HG02938 (cell line): ENCODE results near the gene ZNF576.
A peak's percentile ranks its signal among the peaks of the same experiment; 100 is the strongest.
"Not testable (repeated sequence)": the region's sequence is repeated elsewhere in the genome, so short reads cannot be mapped to it uniquely, and the experiment has no call there.

Source experiments
- ATAC-seq: cut with Tn5 transposase; IDR thresholded peaks from one replicate; pipeline ENCODE4 v1.9.1; 2021; ENCODE audit warnings: mild to moderate bottlenecking, moderate library complexity; ENCODE audit not compliant: unreplicated experiment

The ZNF576 gene, protein sequence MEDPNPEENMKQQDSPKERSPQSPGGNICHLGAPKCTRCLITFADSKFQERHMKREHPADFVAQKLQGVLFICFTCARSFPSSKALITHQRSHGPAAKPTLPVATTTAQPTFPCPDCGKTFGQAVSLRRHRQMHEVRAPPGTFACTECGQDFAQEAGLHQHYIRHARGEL

DNA sequence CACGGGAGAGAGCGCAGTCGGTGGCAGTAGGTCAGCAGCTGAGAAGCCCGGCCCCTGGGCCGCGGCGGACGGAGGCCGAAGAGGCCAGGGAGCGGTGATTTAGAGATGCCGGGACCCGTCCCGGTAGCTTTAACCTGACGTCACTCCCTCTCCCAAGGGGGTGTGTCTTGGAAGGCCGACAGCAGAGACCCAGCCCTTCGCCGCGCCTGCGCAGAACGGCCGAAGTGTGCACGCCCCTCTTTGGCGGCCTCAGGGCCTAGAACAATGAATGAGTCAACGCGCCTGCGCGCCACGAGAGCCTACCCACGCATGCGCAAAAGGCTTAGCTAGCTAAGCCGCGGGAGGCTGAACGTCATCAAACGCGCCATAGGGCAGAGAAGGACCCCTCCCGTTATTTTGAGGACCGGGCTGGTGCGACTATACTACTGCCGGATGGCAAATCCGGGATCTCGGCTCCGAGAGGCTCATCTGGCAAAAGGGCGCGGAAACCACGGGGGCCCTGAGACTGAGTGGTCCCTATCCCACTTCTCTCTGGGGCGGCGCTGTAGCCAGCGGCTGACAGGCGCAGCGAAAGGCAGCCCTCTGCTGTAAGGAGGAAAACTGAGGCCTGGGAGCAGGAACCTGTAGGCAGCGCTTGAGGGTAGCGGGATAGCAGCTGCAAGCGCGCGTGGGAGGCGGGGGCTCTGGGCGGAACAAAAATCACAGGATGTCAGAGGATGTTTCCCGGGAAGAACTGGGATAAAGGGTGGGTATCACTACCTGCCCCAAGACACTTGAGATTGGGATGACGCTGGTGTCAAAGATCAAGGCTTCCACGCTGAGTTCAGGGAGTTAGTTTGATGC is at the start of gene ZNF576, which contains the start of gene IRGQ:
Gene ZNF576 (plus strand): TSS at position 597 of the 843 bp plus-strand sequence. CDS start 514 bp downstream, outside the sequence.
Gene IRGQ (minus strand): TSS at position 136 of the 843 bp plus-strand sequence. CDS start 796 bp downstream, outside the sequence.
- ATAC-seq: peak; percentile 84

DNA sequence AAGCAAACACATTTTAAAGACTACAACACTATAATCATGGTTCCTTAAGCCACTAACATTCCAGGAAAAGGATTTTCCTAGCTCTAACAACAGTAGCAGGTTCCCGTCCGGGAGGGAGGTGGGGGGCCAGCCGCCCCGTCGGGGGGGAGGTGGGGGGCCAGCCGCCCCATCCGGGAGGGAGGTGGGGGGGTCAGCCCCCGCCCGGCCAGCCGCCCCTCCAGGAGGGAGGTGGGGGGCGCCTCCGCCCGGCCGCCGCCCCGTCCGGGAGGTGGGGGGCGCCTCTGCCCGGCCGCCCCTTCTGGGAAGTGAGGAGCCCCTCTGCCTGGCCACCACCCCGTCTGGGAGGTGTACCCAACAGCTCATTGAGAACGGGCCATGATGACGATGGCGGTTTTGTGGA is 48.5 kb upstream of the ZNF576 start:
- ATAC-seq: not testable (repeated sequence)

DNA sequence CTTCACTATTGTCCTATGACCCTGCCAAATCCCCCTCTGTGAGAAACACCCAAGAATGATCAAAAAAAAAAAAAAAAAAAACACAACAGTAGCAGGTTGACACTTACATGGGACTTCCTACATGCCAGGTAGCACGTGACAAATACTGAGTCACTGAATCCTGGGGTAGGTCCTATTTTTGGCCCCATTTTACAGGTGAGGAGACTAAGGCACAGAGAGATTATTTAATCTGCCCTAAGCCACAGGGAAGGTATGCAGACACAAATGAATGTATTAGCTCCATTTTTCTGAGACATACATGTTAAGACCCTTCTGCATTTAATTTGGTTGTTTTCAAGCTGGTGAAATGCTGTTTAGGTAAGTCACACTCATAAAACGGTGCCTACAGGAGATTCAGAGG is 47.7 kb upstream of the ZNF576 start:
- no peak for ATAC-seq

DNA sequence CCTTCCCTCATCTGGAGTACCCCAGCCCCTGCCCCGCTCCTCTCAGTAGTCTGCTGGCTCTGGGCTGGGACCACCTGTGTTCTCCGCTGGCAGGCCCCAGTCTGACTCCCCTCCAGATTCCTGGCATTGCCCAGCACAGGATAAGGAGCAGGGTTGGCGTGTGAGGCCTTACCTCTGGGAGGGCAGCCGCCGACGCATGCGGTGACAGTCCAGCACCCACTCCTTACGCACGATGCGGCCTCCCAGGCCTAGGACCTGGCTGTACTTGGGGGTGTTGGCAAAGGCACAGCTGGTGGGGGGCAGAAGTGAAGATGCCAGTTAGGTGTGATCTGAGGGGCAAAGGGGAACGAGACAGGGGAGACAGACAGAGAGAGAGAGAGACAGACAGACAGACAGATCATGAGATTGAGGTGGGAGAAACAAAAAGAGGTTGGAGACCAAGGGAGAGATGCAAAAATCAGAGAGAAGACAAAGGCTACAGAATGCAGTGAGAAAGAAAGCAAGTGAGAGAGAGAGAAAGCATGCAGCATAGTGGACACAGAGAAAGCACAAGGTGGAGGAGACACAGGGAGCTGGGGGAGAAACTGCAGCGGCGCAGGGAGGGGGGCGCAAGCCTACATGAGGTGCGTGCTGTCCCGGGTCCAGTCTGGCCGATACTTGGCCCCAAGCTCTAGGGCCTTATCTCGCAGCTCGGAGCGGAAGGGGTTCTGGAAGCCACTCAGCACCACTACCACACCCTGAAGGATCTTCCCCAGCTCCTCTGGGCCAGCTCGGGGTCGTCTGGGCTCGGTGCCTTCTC is 44.8 kb upstream of the ZNF576 start:
- ATAC-seq: no peak

DNA sequence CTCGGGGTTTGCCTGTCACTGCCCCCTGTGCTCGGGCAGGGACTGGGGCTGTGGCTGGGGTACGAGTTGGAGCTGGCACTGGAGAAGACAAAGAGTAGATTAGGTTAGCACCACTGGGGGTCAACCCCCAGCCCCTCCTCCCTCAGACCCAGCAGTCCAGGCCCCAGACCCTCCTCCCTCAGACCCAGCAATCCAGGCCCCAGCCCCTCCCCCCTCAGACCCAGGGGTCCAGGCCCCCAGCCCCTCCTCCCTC is 44.3 kb upstream of the ZNF576 start:
- ATAC-seq: no peak

DNA sequence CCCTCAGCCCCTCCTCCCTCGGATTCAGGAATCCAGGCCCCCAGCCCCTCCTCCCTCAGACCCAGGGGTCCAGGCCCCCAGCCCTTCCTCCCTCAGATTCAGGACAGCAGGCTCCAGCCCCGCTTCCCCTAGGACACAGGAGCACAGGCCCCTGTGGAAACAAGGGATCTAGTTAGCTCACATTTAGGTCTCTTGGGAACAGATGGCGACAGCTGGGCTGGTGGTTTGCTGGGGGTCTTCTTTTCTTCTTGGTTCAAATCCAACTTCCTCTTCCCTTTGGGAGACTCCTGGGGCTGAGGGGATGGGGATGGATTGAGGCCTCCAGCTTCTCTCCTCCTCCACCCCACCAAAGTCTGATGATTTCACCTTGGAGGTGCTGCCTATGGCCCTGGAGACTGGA is 43.8 kb upstream of the ZNF576 start:
- no peak for ATAC-seq

DNA sequence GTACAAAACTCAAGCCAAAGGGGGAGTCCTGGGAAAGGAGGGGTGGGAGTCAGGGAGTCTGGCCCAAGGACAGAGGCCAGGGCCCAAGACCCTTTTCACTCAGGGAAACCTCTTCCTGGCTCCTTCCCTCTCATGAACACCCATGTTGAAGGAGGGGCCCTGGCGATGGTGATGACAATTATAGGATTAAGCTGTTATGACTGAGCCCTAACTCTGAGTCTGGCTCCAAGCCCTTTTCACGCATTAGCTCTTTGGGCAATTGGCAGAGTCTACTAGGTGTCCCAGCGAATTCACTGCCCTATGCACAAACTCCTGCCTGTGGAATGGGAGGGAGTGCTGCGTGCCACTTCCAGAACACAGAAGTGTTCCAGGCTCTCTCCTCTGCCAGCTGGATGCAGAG is 42.7 kb upstream of the ZNF576 start:
- no peak for ATAC-seq

DNA sequence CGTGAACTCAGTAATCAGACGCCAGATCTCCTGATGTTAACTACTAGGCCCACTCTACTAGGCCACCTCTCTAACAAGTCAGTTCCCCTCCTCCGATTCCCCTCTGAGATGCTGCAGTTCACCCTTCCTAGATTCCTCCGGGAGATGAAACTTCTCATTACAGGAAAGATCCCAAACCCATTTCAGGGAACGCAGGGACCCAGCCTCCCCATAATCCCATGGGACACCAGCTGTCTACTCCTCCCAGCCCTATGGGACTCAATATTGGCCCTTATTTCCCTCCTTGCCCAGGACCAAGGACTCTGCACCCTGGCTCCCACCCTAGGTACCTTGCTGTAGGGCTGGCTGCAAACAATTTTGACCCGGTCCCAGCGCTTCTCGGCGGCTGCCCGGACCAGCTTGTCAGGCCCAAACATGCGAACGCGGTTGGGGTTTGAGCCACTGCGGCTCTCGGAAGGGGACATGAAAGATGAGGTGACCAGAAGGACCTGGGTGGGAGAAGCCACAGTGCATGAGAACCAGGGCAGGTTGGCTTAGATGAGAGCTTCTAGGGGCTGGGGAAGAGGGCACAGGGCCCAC is 42.0 kb upstream of the ZNF576 start:
- ATAC-seq: no peak

DNA sequence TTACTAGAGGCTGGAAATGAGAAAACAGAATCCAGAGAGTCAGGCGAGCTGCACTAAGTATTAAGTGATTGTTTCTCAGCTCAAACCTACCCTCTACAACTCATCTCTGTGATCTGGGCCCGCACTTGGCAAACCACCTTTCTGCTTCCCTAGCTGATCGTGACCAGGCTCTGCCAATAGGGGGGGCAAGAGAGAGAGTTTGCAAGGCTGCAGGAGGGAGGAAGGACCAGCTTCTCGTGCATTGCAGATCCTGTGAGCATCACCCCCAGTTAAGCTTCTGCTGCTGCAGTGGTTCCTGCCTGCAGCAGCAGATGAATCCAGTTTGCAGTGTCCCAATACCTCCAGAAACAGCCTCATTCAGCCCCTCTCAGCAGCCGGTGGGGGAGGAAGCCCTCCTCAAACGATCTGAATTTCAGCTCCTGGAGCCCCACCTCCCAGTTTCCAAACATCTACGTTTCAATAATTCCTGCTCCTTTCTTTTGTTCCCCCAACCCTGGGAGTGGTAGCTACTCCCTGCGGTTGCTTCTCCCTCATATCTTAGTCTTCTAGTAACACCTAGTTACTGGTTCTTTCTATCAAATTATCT is 41.1 kb upstream of the ZNF576 start:
- ATAC-seq: no peak

DNA sequence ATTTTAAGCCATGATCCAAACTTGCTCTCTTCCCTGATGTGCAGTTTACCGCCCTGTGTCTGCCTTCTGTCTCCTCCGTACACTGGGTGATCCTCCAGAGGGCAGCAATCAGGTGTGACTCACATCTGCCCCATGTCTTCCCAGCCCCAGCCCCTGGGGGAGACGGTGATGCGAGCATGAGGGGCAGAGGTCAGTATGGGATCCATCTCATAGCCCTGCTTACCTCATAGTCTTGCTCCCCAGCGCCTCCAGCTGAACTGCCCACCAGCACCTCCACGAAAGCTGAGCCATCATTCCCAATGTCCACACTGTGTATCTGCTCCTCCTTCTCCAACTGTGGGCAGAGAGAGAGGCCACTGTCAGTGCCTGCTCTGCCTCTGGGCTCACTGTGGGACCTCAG is 35.7 kb upstream of the ZNF576 start:
- ATAC-seq: no peak

DNA sequence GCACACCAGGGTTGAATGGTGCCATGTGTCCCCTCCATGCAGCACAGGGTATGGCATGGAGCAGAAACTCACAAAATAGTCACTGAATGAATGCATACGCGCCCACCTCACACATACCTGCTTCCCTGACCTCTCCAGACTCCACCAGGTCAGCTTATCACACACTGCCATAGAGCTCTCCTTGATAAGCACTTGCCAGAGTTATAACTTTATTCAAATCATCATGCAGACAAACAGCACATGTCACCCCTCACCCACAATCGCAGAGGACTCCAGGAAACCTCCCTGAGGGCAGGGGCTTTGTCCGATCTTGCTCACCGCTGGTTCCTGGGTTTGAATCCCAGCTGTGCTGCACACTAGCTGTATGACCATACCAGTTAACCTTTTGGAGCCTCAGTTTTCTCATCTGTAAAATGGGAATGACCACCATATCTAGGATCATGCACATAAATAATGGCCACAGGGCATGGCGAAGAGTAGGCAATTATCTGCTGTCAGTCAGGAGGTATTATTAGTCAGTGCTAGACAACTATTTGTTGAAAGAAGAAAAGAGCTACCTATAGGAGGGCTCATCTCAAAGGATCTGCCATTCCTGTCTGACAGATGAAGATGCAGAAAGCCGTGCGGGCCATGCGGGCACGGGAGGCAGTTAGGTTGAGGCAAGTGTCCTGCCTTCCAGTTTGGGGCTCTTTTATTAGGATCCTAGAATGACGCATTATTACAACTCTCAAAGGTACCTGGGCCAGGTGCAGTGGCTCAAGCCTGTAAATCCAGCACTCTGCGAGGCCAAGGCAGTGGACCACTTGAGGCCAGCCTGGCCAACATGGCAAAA is 35.0 kb upstream of the ZNF576 start:
- ATAC-seq: no peak

DNA sequence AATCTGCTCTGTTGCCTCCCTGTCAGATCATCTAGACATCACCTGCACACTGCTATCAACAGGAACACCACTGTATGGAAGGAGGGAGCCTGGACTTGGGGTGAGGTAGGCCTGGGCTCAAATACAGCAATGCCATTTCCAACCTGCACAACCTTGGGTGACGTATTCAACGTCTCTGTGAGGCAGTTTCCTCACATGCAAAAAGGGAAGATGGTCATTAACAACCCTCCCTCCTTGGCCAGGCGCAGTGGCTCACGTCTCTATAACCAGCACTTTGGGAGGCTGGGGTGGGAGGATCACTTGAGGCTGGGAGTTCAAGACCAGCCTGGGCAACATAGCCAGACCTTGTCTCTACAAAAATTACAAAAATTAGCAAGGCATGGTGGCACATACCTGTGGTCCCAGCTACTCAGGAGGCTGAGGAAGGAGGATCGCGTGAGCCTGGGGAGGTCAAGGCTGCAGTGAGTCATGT is 34.1 kb upstream of the ZNF576 start:
- no peak for ATAC-seq

DNA sequence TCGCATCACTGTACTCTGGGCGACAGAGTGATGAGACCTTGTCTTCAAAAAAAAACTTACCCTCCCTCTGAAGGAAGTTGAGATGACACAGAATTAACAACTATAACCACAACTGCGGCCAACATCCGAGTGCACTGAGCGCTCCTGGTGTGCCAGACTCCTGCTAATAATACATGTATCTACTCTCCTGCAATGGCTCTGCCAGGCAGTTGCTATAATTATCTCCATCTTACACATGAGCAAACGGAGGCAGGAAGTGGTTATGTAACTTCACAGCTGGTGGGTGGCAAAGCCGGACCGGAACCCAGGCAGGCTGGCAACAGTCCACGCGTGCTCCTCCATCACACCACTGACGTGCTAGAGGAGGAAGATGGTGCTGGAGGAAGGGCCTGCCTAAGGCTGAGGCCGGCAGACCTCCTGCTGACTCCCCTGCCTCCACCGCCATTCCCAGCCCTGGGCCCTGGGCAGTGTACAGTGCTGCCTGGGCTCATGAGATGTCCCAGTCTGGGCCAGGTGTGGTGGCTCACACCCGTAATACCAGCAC is 33.6 kb upstream of the ZNF576 start:
- peak; percentile 78 for ATAC-seq

DNA sequence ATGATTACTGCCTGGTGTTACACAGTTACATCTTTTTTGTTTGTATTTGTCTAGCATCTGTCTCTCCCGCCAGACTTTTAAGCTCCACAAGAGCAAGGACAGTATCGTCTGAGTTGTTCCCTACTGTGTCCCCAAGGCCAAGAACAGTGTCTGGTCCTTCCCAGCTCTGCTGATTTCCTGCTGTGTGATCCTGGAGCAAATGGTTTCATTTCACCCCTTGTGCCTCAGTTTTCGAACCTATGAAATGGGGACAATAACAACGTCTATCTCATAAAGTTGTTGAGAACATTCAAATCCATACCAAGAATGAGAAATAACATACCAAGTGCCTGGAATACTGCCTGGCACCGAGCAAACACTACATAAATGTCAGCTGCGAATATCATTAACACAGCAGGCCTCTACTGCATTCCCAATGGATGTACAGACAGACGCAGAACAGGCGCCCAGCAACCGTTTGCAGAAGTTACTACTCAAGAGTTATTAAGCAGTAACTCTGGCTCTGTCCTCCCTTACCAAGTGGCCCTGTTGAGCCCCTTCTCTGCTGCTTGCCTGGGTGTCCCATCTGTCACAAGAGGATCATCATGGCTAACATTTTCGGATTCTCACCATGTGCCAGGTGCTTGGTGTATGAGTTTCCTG is 32.5 kb upstream of the ZNF576 start:
- ATAC-seq: no peak

DNA sequence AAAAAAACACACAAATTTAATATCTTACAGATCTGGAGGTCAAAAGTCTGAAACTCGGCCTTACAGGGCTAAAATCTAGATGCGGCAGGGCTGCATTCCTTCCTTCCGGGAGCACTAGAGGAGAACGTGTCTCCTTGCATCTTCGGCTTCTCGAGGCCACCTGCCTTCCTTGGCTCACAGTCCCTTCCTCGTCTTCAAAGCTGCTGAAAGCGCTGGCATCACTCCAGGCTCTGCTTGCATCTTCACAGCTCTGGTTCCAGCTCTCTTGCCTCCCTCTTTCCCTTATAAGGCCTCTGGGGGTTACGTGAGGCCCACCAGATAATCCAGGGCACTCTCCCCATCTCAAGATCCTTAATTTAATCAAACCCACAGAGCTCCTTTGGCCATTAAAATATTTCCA is 31.6 kb upstream of the ZNF576 start:
- ATAC-seq: no peak

DNA sequence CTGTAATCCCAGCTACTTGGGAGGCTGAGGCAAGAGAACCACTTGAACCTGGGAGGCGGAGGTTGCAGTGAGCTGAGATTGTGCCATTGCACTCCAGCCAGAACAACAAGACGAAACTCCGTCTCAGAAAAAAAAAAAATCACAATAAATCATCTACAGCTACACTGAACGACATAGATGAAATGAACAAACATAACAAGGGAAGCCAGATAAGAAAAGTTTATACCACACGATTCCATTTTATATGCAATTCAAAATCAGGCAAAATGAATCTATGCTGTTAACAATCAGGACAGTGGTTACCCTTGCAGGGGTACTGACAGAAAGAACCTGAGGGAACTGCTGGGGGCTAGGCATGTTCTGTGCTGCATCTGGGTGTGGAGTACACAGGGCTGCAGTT is 26.7 kb upstream of the ZNF576 start:
- ATAC-seq: no peak

DNA sequence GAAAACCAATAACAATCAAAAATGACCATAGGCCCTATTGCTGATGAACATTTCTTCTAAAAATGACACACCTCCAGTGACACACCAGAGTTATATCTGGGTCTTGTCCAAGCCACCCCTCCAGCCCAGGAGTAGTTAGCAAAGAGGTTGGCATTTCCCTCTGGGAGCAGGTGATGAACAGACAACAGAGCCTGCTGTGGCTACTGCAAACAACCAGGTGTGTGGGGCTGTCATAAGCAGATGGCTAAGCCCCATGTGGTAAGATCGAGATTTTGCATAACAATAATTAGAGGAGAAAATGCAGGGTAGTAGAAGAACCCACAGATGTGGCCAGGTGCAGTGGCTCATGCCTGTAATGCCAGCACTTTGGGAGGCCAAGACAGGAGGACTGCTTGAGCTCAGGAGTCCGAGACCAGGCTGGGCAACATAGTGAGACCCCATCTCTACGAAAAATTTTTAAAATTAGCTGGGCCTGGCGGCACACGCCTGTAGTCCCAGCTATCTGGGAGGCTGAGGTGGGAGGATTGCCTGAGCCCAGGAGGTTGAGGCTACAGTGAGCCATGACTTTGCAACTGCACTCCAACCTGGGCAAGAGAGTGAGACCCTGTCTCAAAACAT is 26.1 kb upstream of the ZNF576 start:
- ATAC-seq: no peak

DNA sequence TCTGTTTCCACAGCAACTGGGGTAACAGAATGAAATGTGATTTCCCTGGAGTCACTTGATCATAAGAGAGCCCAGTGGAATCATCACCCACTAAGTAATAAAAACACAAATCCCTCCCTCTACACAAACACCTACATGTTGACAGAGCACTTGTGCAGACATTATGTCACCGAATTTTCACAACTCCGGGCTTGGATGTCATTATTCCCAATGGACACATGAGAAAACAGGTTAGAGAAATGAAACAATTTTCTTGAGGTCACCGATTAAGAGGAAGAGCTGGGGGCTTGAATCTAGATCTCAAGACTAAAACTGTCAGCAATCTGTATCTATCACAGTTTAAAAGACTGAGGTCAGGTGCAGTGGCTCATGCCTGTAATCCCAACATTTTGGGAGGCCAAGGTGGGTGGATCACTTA is 24.2 kb upstream of the ZNF576 start:
- no peak for ATAC-seq
